GM12891 (cell line): ENCODE results near the gene WDR1.

Experiments
- DNase-seq: peaks from one replicate; pipeline ENCODE4 v3.0.0; 2011; ENCODE audit warnings: low spot score; ENCODE audit not compliant: insufficient read length
- FAIRE-seq: peaks from 2 replicates; lab custom pipeline; 2011; peaks lifted over from hg19 to GRCh38; lab: Jason Lieb, UNC
- PAX5 ChIP-seq: IDR thresholded peaks from 2 replicates; pipeline ENCODE4 v1.6.1; 2011; ENCODE audit warnings: low read length, moderate library complexity, mild to moderate bottlenecking; ENCODE audit not compliant: insufficient read depth, severe bottlenecking
- POLR2A ChIP-seq: IDR thresholded peaks from 2 replicates; pipeline ENCODE4 v1.6.1; 2011; ENCODE audit warnings: low read depth, low read length, control low read depth
- POLR2AphosphoS5 ChIP-seq: IDR thresholded peaks from 2 replicates; pipeline ENCODE4 v1.6.1; 2011; ENCODE audit warnings: low read depth, low read length, control low read depth
- POU2F2 ChIP-seq: IDR thresholded peaks from 2 replicates; pipeline ENCODE4 v1.6.1; 2011; ENCODE audit warnings: low read depth, mild to moderate bottlenecking, control low read depth, low read length, moderate library complexity
- SPI1 ChIP-seq: IDR thresholded peaks from 2 replicates; pipeline ENCODE4 v1.6.1; 2011; ENCODE audit warnings: low read depth, low read length, control low read depth
- TAF1 ChIP-seq: IDR thresholded peaks from 2 replicates; pipeline ENCODE4 v1.6.1; 2011; ENCODE audit warnings: low read depth, low read length, control low read depth

The WDR1 gene

GRCh38 chr4:10093271-10093621, 23.4 kb downstream of the WDR1 start:
- no peak for DNase-seq
- TF ChIP-seq POLR2A (no peak), POLR2AphosphoS5 (peak; percentile 58; the same call in 1 of the 2 replicates)
- no peak for FAIRE-seq

- TF ChIP-seq TAF1 = no peak
- TF ChIP-seq POLR2A = peak; percentile 34; the same call in 1 of the 2 replicates
- FAIRE-seq (no peak), DNase-seq (no peak)
These were observed 23.9 kb downstream of the WDR1 start for GRCh38 chr4:10092481-10093270.

- FAIRE-seq (no peak), DNase-seq (no peak)
- TF ChIP-seq POLR2AphosphoS5 (no peak; the same call in 1 of the 2 replicates), POU2F2 (no peak), POLR2A (peak; percentile 37), SPI1 (no peak), PAX5 (no peak), TAF1 (no peak)
These were observed 24.9 kb downstream of the WDR1 start for GRCh38 chr4:10091531-10092181.

- DNase-seq = no peak
- no peak for FAIRE-seq
- TF ChIP-seq POLR2AphosphoS5 (peak; percentile 30), POU2F2 (no peak)
These were observed 25.9 kb downstream of the WDR1 start for GRCh38 chr4:10090467-10091250.

GRCh38 chr4:10089346-10089745, 27.3 kb downstream of the WDR1 start:
- no peak for TF ChIP-seq POLR2AphosphoS5
- TF ChIP-seq PAX5 = no peak
- TF ChIP-seq TAF1 = no peak
- TF ChIP-seq SPI1 = no peak
- no peak for TF ChIP-seq POU2F2
- DNase-seq (no peak), FAIRE-seq (no peak)

GRCh38 chr4:10088135-10089010, 28.2 kb downstream of the WDR1 start:
- FAIRE-seq (no peak), DNase-seq (no peak)
- TF ChIP-seq POLR2A = no peak
- TF ChIP-seq POLR2AphosphoS5 = peak; percentile 44; the same call in 1 of the 2 replicates
- TF ChIP-seq PAX5 = no peak

- TF ChIP-seq TAF1 (no peak), PAX5 (no peak), POU2F2 (no peak), SPI1 (no peak), POLR2AphosphoS5 (peak; percentile 17; the same call in 1 of the 2 replicates), POLR2A (no peak)
- FAIRE-seq (no peak), DNase-seq (no peak)
These were observed 29.3 kb downstream of the WDR1 start for GRCh38 chr4:10087152-10087791.

GRCh38 chr4:10086506-10087120, 30.0 kb downstream of the WDR1 start:
- FAIRE-seq = no peak
- TF ChIP-seq POLR2A (no peak), POLR2AphosphoS5 (no peak), PAX5 (no peak), SPI1 (no peak), POU2F2 (no peak), TAF1 (no peak)
- no peak for DNase-seq
